T-cell (primary cell): Measurements from ENCODE around the gene DST. TPM values are rescaled to one million over a fixed set of nuclear protein-coding genes. Genes with fewer than 3 reads are reported as not detected.

Experiments used
- ATAC-seq, 4 experiments: fragments of 200-7000 bp in 3 of 4; fragments of 150-1000 bp in 1 of 4; cut with Tn5 transposase; replicated peaks in 1 of 4; 1 replicate in 3 of 4; 2 replicates in 1 of 4; pipeline ENCODE4 v1.10.0; 2021; ENCODE audit warnings: moderate library complexity in 3 of 4, mild to moderate bottlenecking in 2 of 4, moderate number of reproducible peaks in 1 of 4
- CTCF ChIA-PET, 2 donors: fragments of 300-600 bp; sonication (Branson Sonifier 250); formaldehyde crosslinking; loops; one replicate each; lab custom pipeline; 2022; ENCODE audit warnings: antibody characterized with exemption in 2 of 2; lab: Charles Lee
- POLR2A ChIA-PET, 2 donors: fragments of 300-600 bp; sonication (Branson Sonifier 250); formaldehyde crosslinking; loops; one replicate each; lab custom pipeline; 2022; ENCODE audit warnings: antibody characterized with exemption in 2 of 2; lab: Charles Lee
- DNase-seq, 35 experiments: peaks; one replicate each; pipeline versions ENCODE4 v3.0.0 to v3.0.0-alpha.2; 2013 to 2023
- H3K27ac ChIP-seq: one replicate; pipeline ENCODE4 v1.5.1; 2013; ENCODE audit warnings: low read length
- H3K27me3 ChIP-seq, 2 experiments: replicated peaks in 1 of 2; 1 replicate in 1 of 2; 2 replicates in 1 of 2; pipeline versions ENCODE4 v1.6.1 to v1.7.0; 2013; ENCODE audit warnings: low read length in 1 of 2, mixed read lengths in 1 of 2; ENCODE audit not compliant: control insufficient read depth in 2 of 2, insufficient read depth in 2 of 2; ENCODE audit errors: extremely low read depth in 1 of 2
- H3K36me3 ChIP-seq, 2 donors: 1 replicate in 1 of 2; 2 replicates in 1 of 2; pipeline versions ENCODE4 v1.6.1 to v1.7.0; 2013; ENCODE audit warnings: low read length in 1 of 2; ENCODE audit not compliant: control insufficient read depth in 2 of 2, insufficient read depth in 1 of 2; ENCODE audit errors: extremely low read depth in 1 of 2
- H3K4me1 ChIP-seq, 2 experiments: 1 replicate in 1 of 2; 2 replicates in 1 of 2; pipeline versions ENCODE4 v1.6.1 to v1.7.0; 2013; ENCODE audit warnings: low read length in 2 of 2, mixed read lengths in 1 of 2; ENCODE audit not compliant: insufficient read depth in 2 of 2, control insufficient read depth in 1 of 2; ENCODE audit errors: extremely low read depth in 1 of 2
- H3K4me3 ChIP-seq, 2 donors: 1 replicate in 1 of 2; 2 replicates in 1 of 2; pipeline versions ENCODE4 v1.5.1 to v1.7.0; 2013; ENCODE audit warnings: mild to moderate bottlenecking in 2 of 2, low read length in 1 of 2, moderate library complexity in 1 of 2; ENCODE audit not compliant: control insufficient read depth in 1 of 2; ENCODE audit errors: extremely low read depth in 1 of 2
- H3K9me3 ChIP-seq: 2 replicates; pipeline ENCODE4 v1.7.0; 2013
- H3K27ac Mint-ChIP-seq, 2 donors: one replicate each; pipeline ENCODE4 v1.8.0; 2020 to 2021; ENCODE audit warnings: mild to moderate bottlenecking in 2 of 2, mixed read lengths in 2 of 2
- H3K27me3 Mint-ChIP-seq, 2 donors: one replicate each; pipeline ENCODE4 v1.8.0; 2021 to 2022; ENCODE audit warnings: mixed read lengths in 2 of 2
- H3K36me3 Mint-ChIP-seq: one replicate; pipeline ENCODE4 v1.8.0; 2021; ENCODE audit warnings: mixed read lengths
- H3K4me1 Mint-ChIP-seq, 3 donors: one replicate each; pipeline ENCODE4 v1.8.0; 2020 to 2022; ENCODE audit warnings: mixed read lengths in 3 of 3, mild to moderate bottlenecking in 1 of 3
- H3K4me3 Mint-ChIP-seq, 3 donors: one replicate each; pipeline ENCODE4 v1.8.0; 2020 to 2022; ENCODE audit warnings: mild to moderate bottlenecking in 3 of 3, mixed read lengths in 3 of 3, moderate library complexity in 3 of 3
- H3K9me3 Mint-ChIP-seq, 3 donors: one replicate each; pipeline ENCODE4 v1.8.0; 2020 to 2022; ENCODE audit warnings: mixed read lengths in 3 of 3
- WGBS: methylation state at CpG from one replicate; pipeline ENCODE4 v1.1.5; 2013; ENCODE audit warnings: missing lambda C conversion rate; ENCODE audit not compliant: insufficient coverage; 5-methylcytosine and 5-hydroxymethylcytosine counted together
- total RNA-seq, 35 experiments: library from RNA in 6 of 35; stranded (reverse) in 6 of 35; fragments of 120-200 nt in 1 of 35; gene quantifications; one replicate each; pipeline versions ENCODE4 v1.2.1 to v1.2.4 and lab custom pipeline; 2013 to 2026

The DST gene
- total RNA-seq, 5 donors from 2014 or later (not counting 1 experiment from before 2014, with no cell fraction given): 3.1 to 12.1 (median 7.4) TPM

DNA sequence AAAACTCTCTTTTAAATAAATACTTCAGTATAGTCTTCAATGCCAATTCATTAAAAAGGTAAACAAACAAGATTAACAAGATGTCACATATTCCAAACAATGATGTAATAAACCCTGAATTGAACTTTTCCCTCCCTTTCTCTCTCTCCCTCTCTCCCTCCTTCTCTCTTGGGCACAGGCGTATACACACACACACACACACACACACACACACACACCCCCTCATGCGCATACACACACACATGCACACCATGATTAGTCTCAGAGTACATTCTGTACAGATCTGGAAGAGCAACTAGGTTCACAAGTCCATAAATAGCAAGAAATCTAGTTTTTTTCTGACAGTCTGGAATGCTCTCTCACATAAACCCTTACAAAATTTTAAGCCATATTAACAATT lies 128.3 kb downstream of the DST start:
- ATAC-seq: no peak
- H3K9me3 Mint-ChIP-seq: peaks cover 0 to 4% (median 0%) of the 10 kb centered on the region in 3 donors

GRCh38 chr6:56513631-56514030 lies 129.1 kb downstream of the DST start:
- Histone ChIP-seq H3K4me1 (no peaks in the 10 kb centered on the region), H3K4me3 (no peak overlapping the region), H3K36me3 (no peaks in the 10 kb centered on the region), H3K27ac (no peak overlapping the region), H3K9me3 (no peaks in the 10 kb centered on the region), H3K27me3 (no peaks in the 10 kb centered on the region)
- H3K27me3 Mint-ChIP-seq: no peaks in the 10 kb centered on the region
- H3K4me3 Mint-ChIP-seq: no peak overlapping the region
- no CpG with 5 or more reads among the region's 1 CpG for WGBS
- H3K36me3 Mint-ChIP-seq: no peaks in the 10 kb centered on the region
- H3K27ac Mint-ChIP-seq: no peak overlapping the region
- H3K9me3 Mint-ChIP-seq: no peaks in the 10 kb centered on the region
- POLR2A ChIA-PET: no interaction called here
- H3K4me1 Mint-ChIP-seq: no peaks in the 10 kb centered on the region
- CTCF ChIA-PET: no interaction called here
- ATAC-seq: no peak
- no peak for DNase-seq

More for the DNA sequence above, 128.3 kb downstream of the DST start:
- Mint-ChIP-seq H3K36me3 (no peaks in the 10 kb centered on the region), H3K27ac (no peak overlapping the region), H3K4me3 (no peak overlapping the region), H3K27me3 (no peaks in the 10 kb centered on the region), H3K4me1 (no peaks in the 10 kb centered on the region)
- ChIA-PET POLR2A (no interaction called here), CTCF (no interaction called here)
- WGBS: 39% methylated on average over 2 of the region's 2 CpGs
- Histone ChIP-seq H3K9me3 (no peaks in the 10 kb centered on the region), H3K36me3 (no peaks in the 10 kb centered on the region), H3K4me1 (no peaks in the 10 kb centered on the region), H3K4me3 (no peak overlapping the region), H3K27me3 (no peaks in the 10 kb centered on the region), H3K27ac (no peak overlapping the region)
- no peak for DNase-seq

DNA sequence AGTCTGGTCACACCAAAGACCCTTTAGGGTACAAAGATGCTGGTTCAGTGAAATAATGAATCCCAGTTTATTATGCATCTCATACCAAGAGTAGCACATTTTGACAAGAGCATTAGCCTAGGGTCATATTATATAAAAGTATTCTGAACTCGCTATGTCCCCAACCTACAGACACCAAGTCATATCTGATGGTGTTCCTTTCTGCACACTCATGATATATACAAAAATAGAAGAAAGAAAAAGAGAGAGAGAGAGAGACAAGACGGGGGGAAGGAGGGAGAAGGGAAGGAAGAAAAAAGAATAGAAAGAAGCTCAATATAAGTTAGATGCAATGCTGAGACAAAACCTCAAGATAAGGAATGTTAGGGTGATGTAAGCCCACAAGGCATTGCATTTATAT lies 131.1 kb downstream of the DST start:
- Mint-ChIP-seq H3K9me3 (no peaks in the 10 kb centered on the region), H3K27ac (no peak overlapping the region), H3K36me3 (no peaks in the 10 kb centered on the region), H3K4me1 (no peaks in the 10 kb centered on the region), H3K27me3 (no peaks in the 10 kb centered on the region), H3K4me3 (no peak overlapping the region)
- Histone ChIP-seq H3K27me3 (no peaks in the 10 kb centered on the region), H3K4me3 (no peak overlapping the region), H3K36me3 (no peaks in the 10 kb centered on the region), H3K4me1 (no peaks in the 10 kb centered on the region), H3K9me3 (no peaks in the 10 kb centered on the region), H3K27ac (no peak overlapping the region)
- POLR2A ChIA-PET: no interaction called here
- no peak for DNase-seq
- WGBS: no CpG with 5 or more reads among the region's 2 CpGs
- CTCF ChIA-PET: no interaction called here
- no peak for ATAC-seq

GRCh38 chr6:56510984-56511531 lies 131.6 kb downstream of the DST start:
- no peak for DNase-seq
- Histone ChIP-seq H3K4me1 (no peaks in the 10 kb centered on the region), H3K27me3 (no peaks in the 10 kb centered on the region), H3K27ac (no peak overlapping the region), H3K4me3 (no peak overlapping the region), H3K9me3 (no peaks in the 10 kb centered on the region), H3K36me3 (no peaks in the 10 kb centered on the region)
- POLR2A ChIA-PET: no interaction called here
- no peak for ATAC-seq
- 89% methylated on average over 1 of the region's 3 CpGs for WGBS
- H3K27ac Mint-ChIP-seq: no peak overlapping the region
- H3K36me3 Mint-ChIP-seq: no peaks in the 10 kb centered on the region
- H3K4me1 Mint-ChIP-seq: no peaks in the 10 kb centered on the region
- no peak overlapping the region for H3K4me3 Mint-ChIP-seq
- H3K27me3 Mint-ChIP-seq: no peaks in the 10 kb centered on the region
- CTCF ChIA-PET: no interaction called here
- no peaks in the 10 kb centered on the region for H3K9me3 Mint-ChIP-seq

- DNase-seq: no peak
- Histone ChIP-seq H3K27me3 (no peaks in the 10 kb centered on the region), H3K4me3 (no peak overlapping the region), H3K27ac (no peak overlapping the region), H3K4me1 (no peaks in the 10 kb centered on the region), H3K36me3 (no peaks in the 10 kb centered on the region), H3K9me3 (no peaks in the 10 kb centered on the region)
- Mint-ChIP-seq H3K27me3 (no peaks in the 10 kb centered on the region), H3K4me1 (no peaks in the 10 kb centered on the region), H3K36me3 (no peaks in the 10 kb centered on the region), H3K9me3 (no peaks in the 10 kb centered on the region), H3K27ac (no peak overlapping the region), H3K4me3 (no peak overlapping the region)
- no peak for ATAC-seq
- ChIA-PET POLR2A (no interaction called here), CTCF (interaction anchor here in 1 of 2 donors (0.6 kb wide), 1 partner anchor 117 kb away, joined by 7 read pairs; no protein-coding TSS in a partner anchor)
- WGBS: 100% methylated on average over 2 of the region's 3 CpGs
Observed at GRCh38 chr6:56509031-56509430, 133.7 kb downstream of the DST start.

DNA sequence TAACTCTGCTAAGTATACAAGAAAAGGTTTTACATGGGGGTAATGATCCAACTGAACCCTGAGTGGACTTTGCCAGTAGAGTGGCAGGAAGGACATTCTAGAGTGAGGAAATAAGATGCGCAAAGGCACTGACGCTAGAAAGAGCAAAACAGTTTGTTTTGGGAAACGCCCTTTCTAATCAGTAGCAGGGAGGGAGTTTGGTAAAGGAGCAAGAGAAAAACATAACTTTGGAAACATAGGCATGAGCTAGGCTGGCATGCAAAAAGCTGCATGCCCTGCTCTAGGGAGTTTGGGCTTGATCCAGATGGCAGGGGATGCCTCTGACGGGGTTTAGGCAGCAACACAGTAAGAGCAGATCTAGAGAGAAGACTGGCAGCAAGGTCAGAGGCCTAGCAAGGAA lies 135.2 kb downstream of the DST start:
- H3K9me3 ChIP-seq: no peaks in the 10 kb centered on the region
- Mint-ChIP-seq H3K4me1 (no peaks in the 10 kb centered on the region), H3K9me3 (no peaks in the 10 kb centered on the region), H3K4me3 (no peak overlapping the region), H3K27ac (no peak overlapping the region), H3K36me3 (no peaks in the 10 kb centered on the region), H3K27me3 (no peaks in the 10 kb centered on the region)
- POLR2A ChIA-PET: no interaction called here
- no peak overlapping the region for H3K27ac ChIP-seq
- no peaks in the 10 kb centered on the region for H3K36me3 ChIP-seq
- CTCF ChIA-PET: no interaction called here
- H3K4me1 ChIP-seq: no peaks in the 10 kb centered on the region
- WGBS: 85% methylated on average over 4 of the region's 4 CpGs
- H3K4me3 ChIP-seq: no peak overlapping the region
- no peak for DNase-seq
- H3K27me3 ChIP-seq: no peaks in the 10 kb centered on the region
- no peak for ATAC-seq
